LNCAP (cell line): ENCODE results near the gene GLUD2.

Experiments
- CTCF ChIP-seq: fragments of 450-650 bp; IDR thresholded peaks from 2 replicates; pipeline ENCODE4 v1.5.1; 2017; ENCODE audit warnings: mild to moderate bottlenecking

The GLUD2 gene

GRCh38 chrX:121013897-121014455 is 33.4 kb upstream of the GLUD2 start:
- TF ChIP-seq CTCF, result no peak

- no peak for TF ChIP-seq CTCF
Measured at GRCh38 chrX:121014826-121015225, 32.6 kb upstream of the GLUD2 start.

GRCh38 chrX:121028419-121028818 is 19.0 kb upstream of the GLUD2 start:
- no peak for TF ChIP-seq CTCF

GRCh38 chrX:121030083-121030482 is 17.3 kb upstream of the GLUD2 start:
- no peak for TF ChIP-seq CTCF

- TF ChIP-seq CTCF, result no peak
Measured at GRCh38 chrX:121032531-121032930, 14.9 kb upstream of the GLUD2 start.

GRCh38 chrX:121036137-121036536 is 11.3 kb upstream of the GLUD2 start:
- no peak for TF ChIP-seq CTCF

GRCh38 chrX:121036951-121037350 is 10.5 kb upstream of the GLUD2 start:
- no peak for TF ChIP-seq CTCF

- TF ChIP-seq CTCF, result no peak
Measured at GRCh38 chrX:121050781-121051180, 3.4 kb downstream of the GLUD2 start.
